HepG2 (cell line): ENCODE measurements around the gene MAP2K7. TPM values are rescaled to one million over a fixed set of nuclear protein-coding genes. Genes with fewer than 3 reads are reported as not detected.

Experiments
- ATF5 ChIP-seq: sonication (generic); formaldehyde crosslinking; IDR thresholded peaks from 2 replicates; pipeline ENCODE4 v1.4.0; 2020; ENCODE audit warnings: mild to moderate bottlenecking, low read depth, missing genetic modification reagents
- GABPA ChIP-seq, 2 experiments: IDR thresholded peaks; 2 replicates each; pipeline ENCODE4 v1.6.1; 2011 to 2016; ENCODE audit warnings: low read depth in 2 of 2, low read length in 1 of 2, missing biosample characterization in 1 of 2, missing genetic modification characterization in 1 of 2
- HBP1 ChIP-seq: IDR thresholded peaks from 2 replicates; pipeline ENCODE4 v1.6.1; 2016; ENCODE audit warnings: low read depth, control low read depth
- HNF1B ChIP-seq: sonication (generic); formaldehyde crosslinking; IDR thresholded peaks from 2 replicates; pipeline ENCODE4 v1.5.1; 2020; ENCODE audit warnings: mild to moderate bottlenecking, moderate library complexity, missing genetic modification reagents
- IRX3 ChIP-seq: sonication (generic); formaldehyde crosslinking; IDR thresholded peaks from 2 replicates; pipeline ENCODE4 v1.8.1; 2023; ENCODE audit warnings: mild to moderate bottlenecking, low read depth, missing genetic modification reagents, borderline replicate concordance
- MZF1 ChIP-seq: sonication (generic); formaldehyde crosslinking; IDR thresholded peaks from 2 replicates; pipeline ENCODE4 v1.8.1; 2023; ENCODE audit warnings: mild to moderate bottlenecking, missing genetic modification reagents, borderline replicate concordance
- POLR2AphosphoS2 ChIP-seq: IDR thresholded peaks from 2 replicates; pipeline ENCODE4 v1.6.1; 2011; ENCODE audit warnings: low read depth, low read length, improper control_type of control experiment
- TBL1XR1 ChIP-seq: fragments of 150-350 bp; IDR thresholded peaks from 2 replicates; pipeline ENCODE4 v1.6.1; 2014; ENCODE audit warnings: borderline replicate concordance, low read length; ENCODE audit not compliant: partially characterized antibody
- TP53 ChIP-seq: sonication (generic); formaldehyde crosslinking; conservative IDR thresholded peaks from 2 replicates; pipeline ENCODE4 v1.4.0; 2020; ENCODE audit warnings: missing genetic modification reagents
- YEATS2 ChIP-seq: sonication (generic); formaldehyde crosslinking; IDR thresholded peaks from 2 replicates; pipeline ENCODE4 v1.4.0; 2020; ENCODE audit warnings: missing genetic modification reagents, borderline replicate concordance
- YEATS4 ChIP-seq: sonication (generic); formaldehyde crosslinking; IDR thresholded peaks from 2 replicates; pipeline ENCODE4 v1.4.0; 2020; ENCODE audit warnings: missing genetic modification reagents, borderline replicate concordance
- ZBTB8A ChIP-seq: sonication (generic); formaldehyde crosslinking; IDR thresholded peaks from 2 replicates; pipeline ENCODE4 v1.4.0; 2020; ENCODE audit warnings: mild to moderate bottlenecking, low read depth, missing genetic modification reagents, borderline replicate concordance
- ZNF101 ChIP-seq: sonication (generic); formaldehyde crosslinking; IDR thresholded peaks from 2 replicates; pipeline ENCODE4 v1.4.0; 2020; ENCODE audit warnings: mild to moderate bottlenecking, low read depth, missing genetic modification reagents, borderline replicate concordance
- ZNF547 ChIP-seq: sonication (generic); formaldehyde crosslinking; IDR thresholded peaks from 2 replicates; pipeline ENCODE4 v1.5.1; 2020; ENCODE audit warnings: mild to moderate bottlenecking, missing genetic modification reagents
- ZNF704 ChIP-seq: sonication (generic); formaldehyde crosslinking; IDR thresholded peaks from 2 replicates; pipeline ENCODE4 v1.8.1; 2023; ENCODE audit warnings: mild to moderate bottlenecking, inconsistent platforms, moderate library complexity, missing genetic modification reagents, borderline replicate concordance
- ZNF737 ChIP-seq: sonication (generic); formaldehyde crosslinking; IDR thresholded peaks from 2 replicates; pipeline ENCODE4 v1.5.0; 2020; ENCODE audit warnings: missing genetic modification reagents, mild to moderate bottlenecking, borderline replicate concordance
- ZNF788 ChIP-seq: sonication (generic); formaldehyde crosslinking; IDR thresholded peaks from 2 replicates; pipeline ENCODE4 v1.5.0; 2020; ENCODE audit warnings: mild to moderate bottlenecking, missing genetic modification reagents, borderline replicate concordance
- ZZZ3 ChIP-seq: sonication (generic); formaldehyde crosslinking; IDR thresholded peaks from 2 replicates; pipeline ENCODE4 v1.4.0; 2020; ENCODE audit warnings: missing genetic modification reagents, mild to moderate bottlenecking, borderline replicate concordance
- polyA plus RNA-seq, 8 experiments: library from polyadenylated mRNA; depleted of rRNA in 3 of 8; stranded (reverse) in 7 of 8; unstranded in 1 of 8; fragments of >200 nt; fragmentation: Illumina TruSeq in 4 of 8; extraction: Trizol in 4 of 8; gene quantifications; 2 replicates each; pipeline versions ENCODE4 v1.2.1 to v1.2.3, GENCODE V29; 2011 to 2016; ENCODE audit warnings: low read depth in 4 of 8, missing spikeins in 1 of 8, mixed read lengths in 1 of 8; ENCODE audit not compliant: insufficient read depth in 1 of 8
- total RNA-seq, 5 experiments: library from RNA; depleted of rRNA; stranded (reverse); fragments of >200 nt; fragmentation: Illumina TruSeq; extraction: Trizol; gene quantifications; 2 replicates each; pipeline ENCODE4 v1.2.3, GENCODE V29; 2016; ENCODE audit warnings: low read depth in 1 of 5

The MAP2K7 gene
- total and polyA plus RNA-seq, 2 of the 13 experiments (the other 11 are each of a cell fraction or from before 2014, with no cell fraction given) = 9.0 to 10.8 TPM

GRCh38 chr19:7943444-7944176, 39.9 kb downstream of the MAP2K7 start, which contains the start of gene TIMM44 (continued):
- peak; percentile 76 for TF ChIP-seq YEATS2
- TF ChIP-seq ZNF788 (CRISPR knock-in tag) = peak; percentile 90; the same call in 1 of the 2 replicates
- no peak; the same call in 1 of the 2 replicates for TF ChIP-seq TP53 (CRISPR knock-in tag)
- no peak for TF ChIP-seq TBL1XR1
- TF ChIP-seq ZNF547 (CRISPR knock-in tag) = peak; percentile 45; the same call in 1 of the 2 replicates
- no peak for TF ChIP-seq ZNF101 (CRISPR knock-in tag)
- TF ChIP-seq YEATS4 (CRISPR knock-in tag) = peak; percentile 96
- no peak; the same call in 1 of the 2 replicates for TF ChIP-seq ZZZ3 (CRISPR knock-in tag)
- TF ChIP-seq HNF1B (CRISPR knock-in tag) = peak; percentile 93
- TF ChIP-seq IRX3 (CRISPR knock-in tag) = peak; percentile 72; the same call in 1 of the 2 replicates
- no peak for TF ChIP-seq ZBTB8A
- no peak for TF ChIP-seq ATF5 (CRISPR knock-in tag)
- peak; percentile 24; the same call in 1 of the 2 replicates for TF ChIP-seq ZNF704 (CRISPR knock-in tag)
- peak; percentile 64; the same call in 1 of the 2 replicates for TF ChIP-seq HBP1 (CRISPR knock-in tag)
- TF ChIP-seq MZF1 = no peak
- no peak for TF ChIP-seq ZNF737 (CRISPR knock-in tag)
- peak; percentile 82; the same call in 1 of the 2 replicates for TF ChIP-seq POLR2AphosphoS2
- no peak for TF ChIP-seq GABPA (IDR thresholded peaks at IDR 0.05; ENCODE audit: low read depth, low read length)
- peak; percentile 27; the same call in 1 of the 2 replicates for TF ChIP-seq GABPA (CRISPR knock-in tag; IDR thresholded peaks at IDR 0.05; ENCODE audit: low read depth)
